HUES64 (cell line): ENCODE data around the gene MRPL32.

Source experiments
- H3K27ac ChIP-seq: 2 replicates; pipeline ENCODE4 v1.7.0; 2013; ENCODE audit warnings: low read depth, low read length, inconsistent platforms
- H3K27me3 ChIP-seq: 2 replicates; pipeline ENCODE4 v1.6.1; 2013; ENCODE audit warnings: mild to moderate bottlenecking, low read length; ENCODE audit not compliant: insufficient read depth
- H3K36me3 ChIP-seq: 2 replicates; pipeline ENCODE4 v1.6.1; 2013; ENCODE audit warnings: mild to moderate bottlenecking, low read length; ENCODE audit not compliant: insufficient read depth
- H3K4me1 ChIP-seq: 2 replicates; pipeline ENCODE4 v1.6.1; 2013; ENCODE audit warnings: mild to moderate bottlenecking, low read length, moderate library complexity; ENCODE audit not compliant: insufficient read depth
- H3K4me3 ChIP-seq: 2 replicates; pipeline ENCODE4 v1.5.1; 2013; ENCODE audit warnings: mild to moderate bottlenecking, low read length, moderate library complexity
- H3K9ac ChIP-seq: 2 replicates; pipeline ENCODE4 v1.6.1; 2013; ENCODE audit warnings: mild to moderate bottlenecking, low read depth, low read length
- H3K9me3 ChIP-seq: 2 replicates; pipeline ENCODE4 v1.6.1; 2013; ENCODE audit warnings: low read depth, low read length; ENCODE audit not compliant: insufficient read depth
- WGBS: fragments of 150-250, 120-280 bp; methylation state at CpG from one replicate; pipeline ENCODE4 v1.1.7; 2013; ENCODE audit warnings: missing lambda C conversion rate; 5-methylcytosine and 5-hydroxymethylcytosine counted together

MRPL32 gene

DNA sequence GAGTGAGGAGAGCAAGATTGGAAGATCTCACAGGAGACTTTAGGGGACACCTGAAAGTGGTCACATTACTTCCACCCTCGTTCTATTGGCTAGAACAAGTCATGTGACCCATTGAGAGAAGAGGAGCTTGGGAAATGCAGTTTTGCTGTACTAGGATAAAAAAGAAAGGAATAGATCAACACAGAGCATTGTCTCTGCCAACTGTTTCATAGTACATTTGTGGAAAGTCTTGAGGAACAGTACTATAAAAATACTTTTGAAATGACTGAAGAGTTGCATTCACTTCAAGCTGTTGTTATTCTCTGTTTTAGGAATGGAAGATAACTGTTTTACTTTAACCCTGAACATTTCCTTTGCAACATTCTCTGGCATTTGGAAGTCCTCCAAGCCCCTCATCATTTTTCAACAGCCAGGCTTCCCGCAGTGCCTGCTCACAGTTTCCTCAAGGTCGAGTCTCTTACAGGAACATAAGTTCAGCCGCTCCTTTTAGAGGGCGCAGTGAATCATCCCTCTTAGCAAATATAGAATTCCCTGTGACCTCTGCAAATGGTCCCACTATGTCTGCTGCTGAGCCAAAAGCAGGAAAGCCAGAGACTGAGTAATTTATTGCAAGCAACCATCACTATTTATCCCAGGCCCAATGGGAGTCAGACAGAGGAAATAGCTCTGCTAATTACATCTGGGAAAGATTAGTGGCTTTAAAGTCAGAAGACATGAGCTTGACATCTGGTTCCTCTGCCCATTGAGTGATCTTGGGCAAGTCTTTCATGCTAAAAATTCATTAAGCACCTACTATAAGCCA, 40.7 kb downstream of the MRPL32 start:
- WGBS, result 93% methylated on average over 5 of the region's 5 CpGs
- Histone ChIP-seq H3K4me3 (no peak overlapping the region), H3K27ac (no peak overlapping the region), H3K36me3 (no peaks in the 10 kb centered on the region), H3K27me3 (no peaks in the 10 kb centered on the region), H3K9me3 (no peaks in the 10 kb centered on the region), H3K4me1 (no peaks in the 10 kb centered on the region), H3K9ac (no peak overlapping the region)

DNA sequence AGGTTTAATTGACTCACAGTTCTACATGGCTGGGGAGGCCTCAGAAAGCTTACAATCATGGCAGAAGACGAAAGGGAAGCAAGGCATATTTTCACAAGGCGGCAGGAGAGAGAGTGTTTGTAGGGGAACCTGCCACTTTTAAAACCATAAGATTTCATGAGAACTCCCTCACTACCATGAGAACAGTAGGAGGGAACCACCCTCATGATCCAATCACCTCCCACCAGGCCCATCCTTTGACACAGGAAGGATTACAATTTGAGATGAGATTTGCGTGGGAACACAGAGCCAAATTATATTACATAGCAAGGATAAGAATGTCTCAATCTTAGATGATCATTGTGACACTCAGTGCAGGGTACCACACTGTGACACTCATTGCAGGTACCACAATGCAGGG, 44.2 kb downstream of the MRPL32 start:
- Histone ChIP-seq H3K9ac (no peak overlapping the region), H3K4me1 (no peaks in the 10 kb centered on the region), H3K36me3 (no peaks in the 10 kb centered on the region), H3K27me3 (no peaks in the 10 kb centered on the region), H3K27ac (no peak overlapping the region), H3K9me3 (no peaks in the 10 kb centered on the region), H3K4me3 (no peak overlapping the region)
- WGBS, result 88% methylated on average over 3 of the region's 3 CpGs

DNA sequence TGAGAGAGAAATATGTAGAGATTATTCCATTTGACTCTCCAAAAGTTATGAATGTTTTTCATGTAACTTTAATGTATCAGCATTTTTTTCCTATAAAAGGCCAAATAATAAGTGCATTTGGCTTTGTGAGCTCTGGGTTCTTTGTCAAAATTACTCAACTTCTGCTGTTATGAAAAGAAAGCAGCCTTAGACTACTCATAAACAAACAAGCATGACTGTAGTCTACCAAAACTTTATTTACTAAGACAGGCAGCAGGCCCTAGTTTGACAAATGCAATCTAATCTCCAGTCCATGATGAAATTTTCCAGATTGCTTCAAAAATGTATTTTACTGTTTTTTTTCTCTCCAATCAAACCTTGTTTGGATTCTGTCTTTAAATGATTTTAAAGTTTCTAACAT, 46.3 kb downstream of the MRPL32 start:
- H3K36me3 ChIP-seq, result no peaks in the 10 kb centered on the region
- no peaks in the 10 kb centered on the region for H3K9me3 ChIP-seq
- H3K27me3 ChIP-seq, result no peaks in the 10 kb centered on the region
- no peaks in the 10 kb centered on the region for H3K4me1 ChIP-seq
- no peak overlapping the region for H3K4me3 ChIP-seq
- H3K9ac ChIP-seq, result no peak overlapping the region
- H3K27ac ChIP-seq, result no peak overlapping the region

DNA sequence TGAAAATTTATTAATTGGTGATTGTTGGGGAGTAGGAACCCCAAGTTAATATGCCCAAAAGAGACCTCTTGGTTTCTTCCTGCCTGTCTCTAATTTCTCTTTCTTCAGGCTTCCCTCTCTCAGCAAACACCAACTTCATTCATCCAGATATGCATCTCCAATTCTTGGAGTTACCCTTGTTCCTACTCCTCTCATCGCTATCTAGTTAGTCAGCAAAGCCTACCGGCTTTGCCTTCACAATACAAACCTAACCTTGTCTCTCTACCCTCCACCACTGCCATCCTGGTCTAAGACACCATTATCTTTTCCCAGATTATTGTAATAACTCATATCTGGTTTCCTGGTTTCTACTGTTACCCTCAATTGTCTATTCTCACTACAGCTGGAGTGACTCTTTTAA, 47.9 kb downstream of the MRPL32 start:
- 94% methylated on average over 2 of the region's 2 CpGs for WGBS
- no peaks in the 10 kb centered on the region for H3K27me3 ChIP-seq
- no peak overlapping the region for H3K27ac ChIP-seq
- no peaks in the 10 kb centered on the region for H3K4me1 ChIP-seq
- H3K9me3 ChIP-seq, result peaks cover 9% of the 10 kb centered on the region
- H3K4me3 ChIP-seq, result no peak overlapping the region
- H3K36me3 ChIP-seq, result no peaks in the 10 kb centered on the region
- no peak overlapping the region for H3K9ac ChIP-seq

DNA sequence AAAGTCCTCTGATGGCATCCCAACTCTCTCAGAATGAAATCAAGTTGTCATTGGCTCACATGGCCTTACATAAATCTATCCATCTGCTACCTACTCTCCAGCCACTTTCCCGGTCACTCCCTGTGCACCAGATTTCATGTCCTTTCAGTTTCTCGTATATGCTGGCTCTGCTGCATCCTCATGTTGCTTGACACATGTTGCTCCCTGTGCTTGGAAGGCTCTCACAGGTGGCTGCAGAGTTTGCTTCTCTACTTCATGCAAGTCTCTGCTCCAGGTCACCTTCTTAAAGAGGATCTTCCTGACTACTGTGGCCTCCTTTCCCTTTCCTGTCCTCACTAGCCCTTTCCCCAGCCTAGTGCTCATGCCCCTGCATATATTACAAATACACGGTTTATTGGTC, 48.3 kb downstream of the MRPL32 start:
- 89% methylated on average over 3 of the region's 3 CpGs for WGBS

DNA sequence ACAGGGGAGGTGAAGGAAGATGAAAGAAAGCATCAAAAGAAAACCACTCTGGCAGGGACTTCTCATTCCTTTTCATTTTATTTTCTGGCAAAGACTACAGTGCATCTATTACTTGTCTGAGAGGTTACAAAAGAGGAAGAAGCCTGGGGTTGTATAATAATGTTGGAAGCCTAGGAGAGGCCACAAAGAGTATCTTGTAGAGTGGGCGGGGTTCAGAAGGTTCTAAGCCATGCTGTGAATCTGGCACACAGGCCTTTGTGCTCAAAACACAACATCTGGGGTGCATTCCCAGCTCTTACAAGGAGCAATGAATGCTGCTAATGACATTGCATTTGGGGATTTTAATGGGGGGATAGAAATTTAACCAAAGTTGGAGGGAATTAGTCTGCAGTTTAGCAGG, 49.4 kb downstream of the MRPL32 start:
- no peaks in the 10 kb centered on the region for H3K4me1 ChIP-seq
- H3K27ac ChIP-seq, result no peak overlapping the region
- no peak overlapping the region for H3K9ac ChIP-seq
- H3K27me3 ChIP-seq, result no peaks in the 10 kb centered on the region
- no peaks in the 10 kb centered on the region for H3K36me3 ChIP-seq
- H3K4me3 ChIP-seq, result no peak overlapping the region
- 84% methylated on average over 1 of the region's 1 CpG for WGBS
- peaks cover 9% of the 10 kb centered on the region for H3K9me3 ChIP-seq

More for the DNA sequence above, 48.3 kb downstream of the MRPL32 start:
- no peaks in the 10 kb centered on the region for H3K4me1 ChIP-seq
- H3K27ac ChIP-seq, result no peak overlapping the region
- no peaks in the 10 kb centered on the region for H3K27me3 ChIP-seq
- no peaks in the 10 kb centered on the region for H3K36me3 ChIP-seq
- no peak overlapping the region for H3K9ac ChIP-seq
- H3K9me3 ChIP-seq, result peaks cover 9% of the 10 kb centered on the region
- H3K4me3 ChIP-seq, result no peak overlapping the region

DNA sequence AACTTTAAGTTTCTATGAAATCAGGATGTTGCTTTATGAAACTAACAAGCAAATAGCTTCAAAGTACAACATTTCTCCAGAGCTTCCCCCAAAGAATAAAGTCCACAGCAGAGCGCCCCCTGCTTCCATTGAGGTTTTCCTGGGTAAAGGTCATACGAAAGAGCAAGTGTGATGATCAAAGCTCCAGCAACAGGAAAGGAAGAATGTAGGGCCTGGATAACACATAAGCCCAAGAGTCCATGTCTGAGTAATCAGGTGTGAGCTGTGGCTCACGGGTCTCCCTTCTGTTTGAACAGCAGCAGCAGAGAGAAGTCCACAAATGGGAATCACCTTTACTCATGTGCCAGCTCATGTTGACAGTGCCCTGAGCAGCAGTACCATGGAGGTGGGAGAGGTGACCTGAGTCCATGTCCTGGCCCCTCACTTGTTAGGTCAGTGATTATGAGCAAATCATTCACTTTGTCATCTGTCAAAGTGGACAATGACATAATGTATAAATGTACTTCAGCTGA, 50.5 kb downstream of the MRPL32 start:
- no peak overlapping the region for H3K9ac ChIP-seq
- H3K27ac ChIP-seq, result no peak overlapping the region
- H3K27me3 ChIP-seq, result no peaks in the 10 kb centered on the region
- H3K9me3 ChIP-seq, result peaks cover 9% of the 10 kb centered on the region
- H3K4me3 ChIP-seq, result no peak overlapping the region
- no peaks in the 10 kb centered on the region for H3K4me1 ChIP-seq
- 85% methylated on average over 3 of the region's 3 CpGs for WGBS
- no peaks in the 10 kb centered on the region for H3K36me3 ChIP-seq

DNA sequence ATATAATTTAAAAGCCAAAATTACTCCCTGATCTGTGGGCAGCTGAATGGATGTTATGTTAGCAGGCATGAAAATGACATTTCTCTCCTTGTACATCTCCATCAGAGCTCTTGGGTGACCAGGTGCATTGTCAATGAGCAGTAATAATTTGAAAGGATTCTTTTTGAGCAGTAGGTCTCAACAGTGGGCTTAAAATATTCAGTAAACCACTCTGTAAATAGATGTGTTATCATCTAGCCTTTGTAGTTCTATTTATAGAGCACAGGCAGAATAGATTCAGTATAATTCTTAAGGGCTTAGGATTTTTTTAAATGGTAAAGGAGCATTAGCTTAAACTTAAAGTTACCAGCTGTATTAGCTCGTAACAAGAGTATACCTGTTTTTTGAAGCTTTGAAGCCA, 52.0 kb downstream of the MRPL32 start:
- H3K27me3 ChIP-seq, result no peaks in the 10 kb centered on the region
- no peaks in the 10 kb centered on the region for H3K36me3 ChIP-seq
- H3K4me3 ChIP-seq, result no peak overlapping the region
- WGBS, result 88% methylated on average over 1 of the region's 1 CpG
- peaks cover 9% of the 10 kb centered on the region for H3K9me3 ChIP-seq
- no peak overlapping the region for H3K9ac ChIP-seq
- no peak overlapping the region for H3K27ac ChIP-seq
- H3K4me1 ChIP-seq, result no peaks in the 10 kb centered on the region

DNA sequence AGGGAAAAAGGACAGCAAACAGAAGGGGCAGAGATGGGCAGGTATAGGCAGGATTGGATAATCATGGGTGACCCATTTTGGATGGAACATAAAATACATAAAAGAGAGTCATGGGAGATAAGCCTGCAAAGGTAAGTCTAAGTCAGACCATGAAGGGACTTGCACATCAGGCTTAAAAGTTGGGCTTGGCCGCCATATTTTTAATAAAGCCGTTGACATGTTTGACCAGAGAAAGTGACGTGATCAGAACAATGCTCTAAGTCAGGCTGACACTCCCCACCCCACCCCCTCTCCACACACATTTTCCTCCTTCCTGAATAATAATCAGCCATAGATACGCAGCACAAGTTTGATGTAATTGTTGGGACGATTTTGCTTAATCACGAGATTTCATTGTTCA, 54.0 kb downstream of the MRPL32 start:
- peaks cover 9% of the 10 kb centered on the region for H3K9me3 ChIP-seq
- no peak overlapping the region for H3K9ac ChIP-seq
- H3K4me3 ChIP-seq, result no peak overlapping the region
- H3K27ac ChIP-seq, result no peak overlapping the region
- no peaks in the 10 kb centered on the region for H3K36me3 ChIP-seq
- no peaks in the 10 kb centered on the region for H3K4me1 ChIP-seq
- WGBS, result 93% methylated on average over 6 of the region's 6 CpGs
- H3K27me3 ChIP-seq, result no peaks in the 10 kb centered on the region

DNA sequence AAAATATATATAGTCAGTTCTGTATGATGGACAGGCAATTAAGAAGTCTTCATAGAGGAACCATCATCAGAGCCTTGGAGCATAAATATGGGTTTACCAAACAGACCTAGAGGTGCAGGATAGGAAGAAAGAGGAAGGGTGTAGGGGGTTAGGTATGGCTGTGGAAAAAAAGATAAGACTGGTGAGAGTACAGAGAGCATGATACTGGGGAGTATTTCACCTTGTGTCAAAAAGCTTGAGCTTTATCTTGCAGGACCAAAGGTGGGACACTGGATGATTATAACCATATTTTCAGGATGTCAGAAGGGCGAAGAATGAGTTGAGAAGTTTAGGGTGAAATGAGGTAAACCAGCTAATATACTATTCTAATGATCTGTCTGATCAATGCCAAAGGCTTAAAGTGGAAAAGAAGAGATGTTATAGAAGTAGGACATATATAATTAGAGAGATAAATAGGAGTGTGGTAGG, 54.6 kb downstream of the MRPL32 start:
- Histone ChIP-seq H3K9ac (no peak overlapping the region), H3K9me3 (peaks cover 9% of the 10 kb centered on the region), H3K4me1 (no peaks in the 10 kb centered on the region), H3K27me3 (no peaks in the 10 kb centered on the region), H3K36me3 (no peaks in the 10 kb centered on the region), H3K4me3 (no peak overlapping the region), H3K27ac (no peak overlapping the region)
- 83% methylated on average over 1 of the region's 1 CpG for WGBS
